RWPE1 (cell line): Measurements from ENCODE around the gene VEGFA.

Source experiments
- CTCF ChIA-PET: fragments of 350-600 bp; sonication (Branson Sonifier 250); formaldehyde crosslinking; extraction: SDS; loops from one replicate; lab custom pipeline; 2021; lab: Yijun Ruan, JAX
- POLR2A ChIA-PET: fragments of 400-600 bp; formaldehyde crosslinking; extraction: SDS; loops from one replicate; lab custom pipeline; 2020; ENCODE audit warnings: antibody characterized with exemption; ENCODE audit not compliant: low non-redundant PET; lab: Yijun Ruan, JAX
- DNase-seq: peaks from one replicate; pipeline ENCODE4 v3.0.0; 2012; ENCODE audit warnings: low spot score
- H3K27ac ChIP-seq: fragments of 450-650 bp; 2 replicates; pipeline ENCODE4 v1.5.1; 2017
- TF ChIP-seq, protein P1 (sequence below): fragments of 450-650 bp; conservative IDR thresholded peaks from 2 replicates; pipeline ENCODE4 v1.5.1; 2017; ENCODE audit warnings: low read depth, mild to moderate bottlenecking

VEGFA gene

GRCh38 chr6:43793154-43793874 is 23.3 kb downstream of the VEGFA start:
- CTCF ChIA-PET: interaction anchor here (0.8 kb wide), 1 partner anchor 19 kb away, joined by 3 read pairs; no protein-coding TSS in a partner anchor
- TF ChIP-seq, protein P1, sequence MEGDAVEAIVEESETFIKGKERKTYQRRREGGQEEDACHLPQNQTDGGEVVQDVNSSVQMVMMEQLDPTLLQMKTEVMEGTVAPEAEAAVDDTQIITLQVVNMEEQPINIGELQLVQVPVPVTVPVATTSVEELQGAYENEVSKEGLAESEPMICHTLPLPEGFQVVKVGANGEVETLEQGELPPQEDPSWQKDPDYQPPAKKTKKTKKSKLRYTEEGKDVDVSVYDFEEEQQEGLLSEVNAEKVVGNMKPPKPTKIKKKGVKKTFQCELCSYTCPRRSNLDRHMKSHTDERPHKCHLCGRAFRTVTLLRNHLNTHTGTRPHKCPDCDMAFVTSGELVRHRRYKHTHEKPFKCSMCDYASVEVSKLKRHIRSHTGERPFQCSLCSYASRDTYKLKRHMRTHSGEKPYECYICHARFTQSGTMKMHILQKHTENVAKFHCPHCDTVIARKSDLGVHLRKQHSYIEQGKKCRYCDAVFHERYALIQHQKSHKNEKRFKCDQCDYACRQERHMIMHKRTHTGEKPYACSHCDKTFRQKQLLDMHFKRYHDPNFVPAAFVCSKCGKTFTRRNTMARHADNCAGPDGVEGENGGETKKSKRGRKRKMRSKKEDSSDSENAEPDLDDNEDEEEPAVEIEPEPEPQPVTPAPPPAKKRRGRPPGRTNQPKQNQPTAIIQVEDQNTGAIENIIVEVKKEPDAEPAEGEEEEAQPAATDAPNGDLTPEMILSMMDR: no peak
- H3K27ac ChIP-seq: no peak overlapping the region
- DNase-seq: no peak
- POLR2A ChIA-PET: no interaction called here

GRCh38 chr6:43793875-43794242 is 23.8 kb downstream of the VEGFA start:
- no peak overlapping the region for H3K27ac ChIP-seq
- POLR2A ChIA-PET: no interaction called here
- DNase-seq: no peak
- CTCF ChIA-PET: interaction anchor here (0.8 kb wide), 1 partner anchor 20 kb away, joined by 3 read pairs; no protein-coding TSS in a partner anchor
- TF ChIP-seq, protein P1: no peak

GRCh38 chr6:43795421-43795820 is 25.4 kb downstream of the VEGFA start:
- no peak for DNase-seq
- POLR2A ChIA-PET: no interaction called here
- CTCF ChIA-PET: interaction anchor here (1.4 kb wide), 1 partner anchor 283 kb away, joined by 3 read pairs; no protein-coding TSS in a partner anchor
- TF ChIP-seq, protein P1: no peak
- no peak overlapping the region for H3K27ac ChIP-seq

- ChIA-PET POLR2A (no interaction called here), CTCF (interaction anchor here (1.4 kb wide), 2 partner anchors 27 to 283 kb away, joined by 3 to 6 read pairs; no protein-coding TSS in a partner anchor)
- TF ChIP-seq, protein P1: no peak
- H3K27ac ChIP-seq: no peak overlapping the region
- DNase-seq: no peak
Observed at GRCh38 chr6:43796168-43796567, 26.2 kb downstream of the VEGFA start.

- ChIA-PET POLR2A (no interaction called here), CTCF (interaction anchor here (0.6 to 1.4 kb wide), 6 partner anchors 14 to 281 kb away, joined by 3 to 6 read pairs (median 3); no protein-coding TSS in a partner anchor)
- TF ChIP-seq, protein P1: no peak
- DNase-seq: no peak
- H3K27ac ChIP-seq: no peak overlapping the region
Observed at GRCh38 chr6:43796903-43797890, 27.2 kb downstream of the VEGFA start.

DNA sequence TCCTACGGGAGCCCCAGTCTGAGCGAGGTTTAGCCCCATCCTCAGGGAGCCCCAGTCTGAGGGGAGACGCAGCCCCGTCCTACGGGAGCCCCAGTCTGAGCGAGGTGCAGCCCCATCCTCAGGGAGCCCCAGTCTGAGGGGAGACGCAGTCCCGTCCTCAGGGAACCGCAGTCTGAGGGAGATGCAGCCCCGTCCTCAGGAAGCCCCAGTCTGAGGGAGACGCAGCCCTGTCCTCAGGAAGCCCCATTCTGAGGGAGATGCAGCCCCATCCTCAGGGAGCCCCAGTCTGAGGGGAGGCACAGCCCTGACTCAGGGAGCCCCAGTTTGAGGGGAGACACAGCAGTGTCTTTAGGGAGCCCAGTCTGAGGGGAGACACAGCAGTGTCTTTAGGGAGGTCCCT is 27.9 kb downstream of the VEGFA start:
- TF ChIP-seq, protein P1: no peak
- ChIA-PET POLR2A (no interaction called here), CTCF (no interaction called here)
- no peak overlapping the region; the same call in 1 of the 2 replicates for H3K27ac ChIP-seq
- DNase-seq: no peak
